HG03097 (cell line): ENCODE results near the gene CCDC197.

Experiments used
- ATAC-seq: cut with Tn5 transposase; IDR thresholded peaks from one replicate; pipeline ENCODE4 v1.9.1; 2021; ENCODE audit not compliant: unreplicated experiment, low FRiP score

CCDC197 gene

GRCh38 chr14:93997082-93997481, at the start of gene CCDC197:
CCDC197 (plus strand) TSS chr14:93997301; CDS start chr14:93998132, 831 bp downstream.
- ATAC-seq: no peak

- no peak for ATAC-seq
Measured at GRCh38 chr14:93949511-93950075, 47.5 kb upstream of the CCDC197 start.

DNA sequence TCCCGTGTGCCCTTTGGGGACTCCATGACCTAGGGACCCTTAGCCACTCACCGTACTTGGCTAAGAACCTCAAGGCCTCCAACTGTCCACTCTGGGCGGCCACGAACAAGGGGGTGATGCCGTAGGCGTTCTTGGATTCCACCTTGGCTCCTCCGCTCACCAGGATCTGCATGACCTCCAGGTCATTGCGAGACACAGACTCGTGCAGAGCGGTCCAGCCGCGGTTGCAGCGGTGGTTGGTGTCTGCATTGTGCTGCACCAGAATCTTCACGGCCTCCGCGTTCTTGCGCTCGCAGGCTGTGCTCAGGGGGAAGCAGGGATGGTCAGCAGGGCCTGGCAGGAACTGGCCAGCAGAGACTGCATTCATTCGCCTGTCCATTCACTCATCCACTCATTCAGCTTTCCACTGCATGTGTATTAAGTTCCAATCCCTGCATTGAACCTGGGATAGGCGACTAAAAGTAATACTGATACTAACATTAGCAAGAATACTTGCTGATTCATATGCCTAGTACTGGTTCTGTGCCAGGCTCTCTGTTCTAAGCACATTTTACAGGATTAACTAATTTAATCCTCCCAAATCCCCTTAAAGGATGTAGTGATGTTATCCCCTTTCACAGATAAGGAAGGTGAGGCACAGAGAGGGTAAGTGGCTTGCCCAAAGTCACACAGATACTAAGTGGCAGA, 46.0 kb upstream of the CCDC197 start:
- ATAC-seq: no peak

DNA sequence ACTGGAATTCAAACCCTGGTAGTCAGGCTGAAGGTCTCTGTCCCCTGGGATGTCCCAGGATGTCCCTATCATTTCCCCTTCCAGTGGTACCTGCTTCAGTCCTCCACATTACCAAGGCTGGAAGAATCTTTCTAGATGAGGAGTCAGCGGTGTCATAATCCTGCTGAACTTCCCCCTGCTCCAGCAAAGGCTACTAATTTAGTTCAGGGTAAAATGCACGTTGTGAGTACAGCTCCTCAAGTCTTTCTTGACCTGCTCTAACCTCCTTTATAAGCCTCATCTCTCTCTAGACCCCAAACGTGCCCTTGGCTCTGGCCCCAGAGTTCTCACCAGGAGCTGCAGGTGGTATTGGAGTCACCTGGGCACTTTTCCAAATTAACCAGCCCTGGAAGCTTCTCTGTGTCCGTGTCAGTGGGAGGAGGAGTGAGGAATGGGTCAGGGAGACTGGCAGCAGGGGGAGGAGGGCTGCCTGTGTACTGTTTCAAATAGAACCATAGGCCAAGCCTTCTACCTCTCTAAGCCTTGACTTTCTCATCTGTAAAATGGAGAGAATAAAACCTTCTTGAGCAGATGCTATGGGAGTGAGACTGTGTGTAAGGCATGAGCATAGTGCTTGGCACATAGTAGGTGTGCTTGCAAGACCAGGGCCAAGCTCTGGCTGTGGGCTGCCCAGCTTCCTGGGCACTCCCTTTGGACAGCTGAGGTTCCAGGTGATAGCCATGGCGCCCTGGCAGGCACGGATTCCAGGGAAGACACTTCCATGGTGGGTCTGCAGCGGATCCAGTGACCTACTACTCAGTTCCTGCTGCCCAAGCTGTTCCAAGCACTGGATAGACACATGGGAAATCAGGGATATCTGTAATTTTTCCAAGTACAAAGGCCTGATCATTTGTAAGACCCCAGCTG, 45.2 kb upstream of the CCDC197 start:
- no peak for ATAC-seq

DNA sequence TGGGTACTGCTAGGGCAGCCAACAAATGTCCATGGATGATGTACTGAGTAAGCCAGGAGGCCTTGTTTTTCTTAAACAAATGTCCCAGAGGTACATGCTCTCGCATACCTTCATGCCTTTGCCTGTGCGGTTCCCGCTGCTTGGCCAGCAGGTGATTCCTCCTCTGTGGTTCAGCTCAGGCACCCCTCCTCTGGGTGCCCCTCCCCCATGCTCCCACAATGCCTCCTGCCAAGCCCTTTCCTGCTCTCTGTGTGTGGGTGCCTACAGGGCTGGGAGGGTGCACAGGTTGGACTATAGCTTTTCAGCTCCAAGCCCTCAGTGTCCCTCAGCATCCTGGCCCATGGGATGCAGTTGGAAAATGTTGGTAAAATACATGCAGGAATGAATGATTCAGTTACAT, 44.3 kb upstream of the CCDC197 start:
- ATAC-seq: no peak

DNA sequence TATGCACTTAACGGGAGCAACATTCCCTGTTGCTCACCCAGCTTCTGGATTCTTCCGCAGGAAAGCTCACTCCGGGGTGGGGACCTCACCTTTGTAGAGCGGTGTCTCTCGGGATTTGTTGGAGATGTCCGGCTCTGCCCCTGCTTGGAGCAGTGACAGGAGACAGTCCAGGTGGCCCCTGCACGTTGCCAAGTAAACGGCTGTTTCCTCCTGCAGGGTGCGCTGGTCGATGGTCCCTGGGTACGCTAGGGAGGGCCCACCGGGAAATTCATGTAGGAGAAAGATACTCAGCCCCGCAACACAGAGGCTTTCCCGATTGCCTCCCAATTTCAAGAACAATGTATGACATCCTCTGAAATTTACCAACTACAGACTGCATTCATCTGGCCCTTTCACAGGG, 43.8 kb upstream of the CCDC197 start:
- ATAC-seq: no peak

DNA sequence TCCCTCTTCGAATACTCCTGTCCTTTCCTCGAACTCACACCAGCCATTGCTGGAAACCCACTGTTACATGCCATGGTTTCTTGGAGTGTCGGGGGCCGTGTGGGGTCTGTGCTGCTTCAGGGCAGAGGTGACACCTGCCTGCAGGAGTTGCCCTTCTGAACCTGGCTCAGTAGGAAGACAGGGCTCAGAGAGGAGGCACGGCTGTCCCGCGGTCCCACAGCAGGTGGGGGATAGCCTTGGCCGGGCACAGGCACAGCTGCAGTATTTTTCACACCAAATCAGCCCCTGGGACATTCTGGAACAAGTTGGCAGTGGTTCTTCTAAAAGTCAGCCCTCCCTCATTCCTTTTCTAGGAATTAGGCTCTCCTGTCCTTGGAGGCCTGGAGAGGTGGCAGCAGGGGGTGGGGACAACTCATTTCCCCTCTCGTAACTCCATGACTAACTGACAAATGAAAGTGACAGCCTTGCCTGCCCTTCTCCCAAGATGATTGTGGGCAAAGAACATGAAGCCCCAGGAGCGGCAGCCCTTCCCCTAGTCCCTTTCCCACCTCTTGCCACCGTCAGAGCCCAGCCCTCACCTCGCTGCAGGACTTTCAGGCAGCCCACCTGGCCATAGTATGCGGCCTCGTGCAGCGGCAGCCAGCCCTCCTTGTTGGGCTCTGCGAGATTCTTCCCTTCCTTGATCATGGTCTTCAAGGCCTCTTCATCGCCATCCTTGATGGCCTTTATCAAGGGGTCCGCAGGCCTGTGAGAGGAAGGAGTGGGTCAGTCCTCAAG, 43.2 kb upstream of the CCDC197 start:
- no peak for ATAC-seq

- no peak for ATAC-seq
Measured at GRCh38 chr14:93954516-93954830, 42.6 kb upstream of the CCDC197 start.

DNA sequence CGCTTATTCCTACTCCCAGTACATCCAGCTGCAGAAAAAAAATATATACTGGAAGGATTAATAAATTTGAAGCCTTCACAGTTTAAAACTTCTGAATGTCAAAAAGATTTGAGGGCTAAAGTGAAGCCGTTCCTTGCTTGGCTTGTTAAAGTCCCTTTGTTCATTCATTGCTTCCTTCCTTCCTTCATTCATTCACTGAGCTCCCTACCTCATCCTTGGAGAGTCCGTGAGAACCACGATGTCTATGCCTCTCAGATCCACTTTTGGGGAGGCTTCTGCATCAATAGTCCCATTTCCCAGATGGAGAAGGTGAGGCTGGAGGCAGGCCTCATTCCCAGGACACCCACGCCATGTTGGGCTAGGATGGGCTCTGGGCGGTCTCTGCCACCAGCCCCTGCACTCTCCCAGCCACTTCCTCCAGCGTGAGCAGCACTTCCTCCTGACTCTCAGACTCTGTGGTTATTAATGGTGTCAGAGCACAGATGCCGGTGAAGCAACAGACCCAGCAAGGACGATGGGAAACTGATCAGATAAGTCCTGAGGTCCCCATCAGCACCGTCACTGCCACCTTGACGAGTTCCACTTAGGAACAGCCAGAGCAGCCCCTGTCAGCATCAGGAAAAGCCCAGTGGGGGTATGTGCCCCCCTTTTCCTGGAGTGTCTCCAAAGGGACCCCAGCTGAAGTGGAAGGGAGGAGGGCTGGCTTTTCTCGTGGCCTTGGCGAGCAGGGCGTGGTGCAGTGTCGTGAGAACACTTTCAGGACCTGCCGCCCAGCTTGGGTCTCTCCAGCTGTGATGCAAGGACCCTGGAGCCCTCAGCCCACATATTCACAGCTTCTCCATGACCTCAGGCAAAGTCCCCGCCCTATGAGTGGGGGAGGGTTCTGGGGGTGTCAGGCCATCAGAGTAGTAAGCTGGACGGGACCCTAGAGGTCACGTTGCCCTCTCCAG, 41.9 kb upstream of the CCDC197 start:
- peak; percentile 29 for ATAC-seq

DNA sequence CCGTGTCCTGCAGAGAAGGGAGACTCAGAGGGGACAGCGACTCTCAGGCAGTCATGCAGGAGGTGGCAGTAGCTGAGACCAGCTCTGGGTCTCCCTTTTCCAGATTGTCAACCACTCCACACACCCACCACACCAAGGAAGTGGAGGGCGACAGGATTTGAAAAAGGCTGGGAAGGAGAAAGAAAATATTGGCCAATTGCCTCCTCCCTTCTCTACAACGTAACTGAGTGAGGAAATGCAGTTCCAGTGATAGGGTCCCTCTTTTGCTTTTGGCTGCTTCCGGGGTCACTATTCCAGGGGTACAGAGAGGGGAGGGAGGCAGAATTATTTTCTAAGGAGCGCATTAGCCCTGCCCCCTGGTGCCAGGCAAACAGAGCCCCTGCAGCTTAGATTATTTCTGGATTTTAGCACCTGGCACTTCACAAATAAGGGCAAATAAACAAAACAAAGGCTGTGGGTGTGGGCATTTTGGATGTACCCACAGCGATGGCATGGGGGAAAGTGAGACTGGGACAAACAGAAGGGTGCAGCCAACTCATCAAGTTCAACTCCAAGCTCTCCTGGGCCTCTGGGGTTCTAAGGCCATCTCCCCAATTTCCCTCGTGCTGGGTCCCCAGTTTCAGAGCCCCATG, 41.1 kb upstream of the CCDC197 start:
- ATAC-seq: no peak

DNA sequence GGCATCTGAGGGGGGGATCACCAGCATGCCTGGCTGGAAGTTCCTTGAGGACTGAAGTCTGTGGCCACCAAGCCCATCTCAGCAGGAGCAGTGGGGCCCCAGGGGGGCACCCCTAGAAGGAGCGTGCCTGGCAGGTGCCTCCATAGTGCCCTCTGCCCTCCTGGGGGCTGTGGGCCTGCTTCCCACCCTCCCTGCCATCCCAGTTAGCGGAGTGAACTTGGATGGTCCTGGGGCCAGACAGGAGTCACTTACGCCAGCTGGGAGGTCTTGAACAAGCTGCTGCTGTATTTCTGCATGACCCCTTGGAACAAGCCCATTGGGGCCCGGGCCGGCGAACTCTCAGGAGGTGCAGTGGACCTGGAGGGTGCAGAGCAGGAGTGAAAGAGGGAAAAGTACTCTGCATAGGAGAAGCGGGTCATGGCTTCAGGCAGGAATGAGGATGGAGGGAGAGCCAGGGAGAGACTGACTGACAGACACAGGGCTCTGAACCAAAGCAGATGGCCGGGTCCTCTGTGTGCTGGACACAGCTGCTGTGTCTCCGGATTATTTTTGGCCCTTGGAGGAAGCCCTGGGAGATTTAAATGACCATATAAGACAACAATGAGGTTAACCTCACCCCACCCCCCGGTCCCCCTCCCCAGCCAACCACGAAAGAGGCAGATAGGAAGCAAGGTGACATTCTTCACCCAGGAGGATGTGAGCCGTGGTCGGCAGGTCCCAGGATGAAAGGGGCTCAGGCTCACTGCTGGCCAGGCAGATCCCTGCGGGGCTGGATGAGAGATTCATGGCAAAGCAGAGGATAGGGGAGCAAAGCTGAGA, 40.4 kb upstream of the CCDC197 start:
- ATAC-seq: no peak

DNA sequence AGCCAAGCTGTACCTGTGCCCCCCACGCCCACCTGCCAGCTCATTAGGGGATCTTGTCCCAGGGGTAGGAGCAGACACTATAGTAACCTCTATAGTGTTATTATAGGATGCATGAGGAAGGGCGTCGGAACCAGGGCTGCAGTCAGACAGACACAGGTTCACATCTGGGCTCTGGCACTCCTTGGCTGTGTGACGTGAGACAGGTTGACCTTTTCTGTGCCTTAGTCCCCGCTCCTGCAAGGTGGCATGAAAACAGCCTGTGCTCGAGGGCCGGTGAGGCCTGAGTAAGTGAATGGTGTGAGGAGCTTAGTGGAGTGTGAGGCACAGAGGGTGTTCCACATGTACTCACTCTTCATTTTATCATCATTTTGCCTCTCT, 39.8 kb upstream of the CCDC197 start:
- ATAC-seq: no peak

DNA sequence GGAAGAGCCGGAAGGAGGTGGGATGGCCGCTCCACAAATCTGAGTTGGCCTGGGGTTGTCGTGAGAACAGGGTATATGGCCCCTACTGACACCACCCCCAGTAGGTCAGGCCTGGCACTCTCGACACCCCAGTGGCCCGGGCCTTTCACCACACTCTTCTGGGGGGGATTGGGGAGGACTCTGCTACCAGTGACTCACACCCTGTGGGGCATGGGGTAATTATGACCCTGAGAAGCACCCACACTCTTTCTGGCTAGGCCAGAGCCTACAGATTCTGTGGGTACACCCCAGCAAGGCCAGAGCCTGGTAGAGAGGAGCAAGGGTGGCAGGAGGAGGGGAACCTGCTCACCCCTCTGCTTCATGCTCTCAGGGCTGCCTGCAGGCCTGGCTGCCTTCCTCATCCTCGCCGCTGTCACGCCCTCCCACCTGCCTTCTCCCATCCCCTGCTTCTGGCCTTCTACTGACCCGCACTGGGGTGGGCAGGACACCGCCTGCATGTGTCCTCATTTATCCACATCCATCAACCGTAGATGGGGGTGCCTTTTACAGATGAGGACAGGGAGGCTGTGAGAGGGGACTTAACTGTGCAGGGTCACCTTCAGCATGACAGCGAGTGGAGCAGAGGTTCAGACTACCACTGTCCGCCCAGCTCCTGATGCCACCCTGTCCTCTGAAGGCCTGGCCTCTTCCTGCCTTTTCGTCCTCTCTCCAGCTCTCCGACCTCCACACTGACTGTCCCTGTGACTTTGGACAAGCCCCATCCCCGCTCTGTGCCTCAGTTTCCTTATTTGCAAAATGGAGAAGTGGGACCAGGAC, 39.1 kb upstream of the CCDC197 start:
- ATAC-seq: no peak

DNA sequence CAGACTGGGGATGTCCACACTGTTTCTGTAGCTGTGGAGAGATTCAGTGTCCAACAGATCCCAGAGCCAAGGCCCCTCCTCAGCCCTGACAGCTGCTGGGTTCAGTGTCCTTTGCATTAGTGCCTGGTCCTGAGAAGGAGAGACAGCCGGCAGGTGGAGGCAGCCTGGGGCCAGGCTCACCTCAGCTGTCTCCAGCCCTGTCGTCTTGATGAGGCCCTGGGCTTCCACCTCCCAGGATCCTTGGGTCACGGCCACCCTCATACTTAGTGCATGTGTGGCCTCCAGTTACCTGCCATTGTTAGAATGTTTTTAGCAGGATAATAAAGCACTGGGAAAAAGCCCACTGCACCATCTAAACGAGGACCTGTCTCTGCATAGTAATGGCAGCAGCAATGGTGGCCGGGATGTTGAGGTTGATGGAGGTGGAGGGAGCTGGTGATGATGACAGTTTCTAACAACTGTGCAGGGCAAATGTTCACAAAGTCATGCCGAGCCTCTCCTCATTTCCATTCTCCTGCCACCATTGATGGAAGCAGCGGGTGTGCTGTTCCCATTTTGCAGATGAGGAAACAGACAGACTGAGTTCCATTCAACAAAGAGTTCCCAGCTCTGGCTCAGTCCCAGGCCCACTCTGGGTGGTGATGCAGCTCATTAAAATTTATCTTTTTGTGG, 38.4 kb upstream of the CCDC197 start:
- ATAC-seq: no peak

DNA sequence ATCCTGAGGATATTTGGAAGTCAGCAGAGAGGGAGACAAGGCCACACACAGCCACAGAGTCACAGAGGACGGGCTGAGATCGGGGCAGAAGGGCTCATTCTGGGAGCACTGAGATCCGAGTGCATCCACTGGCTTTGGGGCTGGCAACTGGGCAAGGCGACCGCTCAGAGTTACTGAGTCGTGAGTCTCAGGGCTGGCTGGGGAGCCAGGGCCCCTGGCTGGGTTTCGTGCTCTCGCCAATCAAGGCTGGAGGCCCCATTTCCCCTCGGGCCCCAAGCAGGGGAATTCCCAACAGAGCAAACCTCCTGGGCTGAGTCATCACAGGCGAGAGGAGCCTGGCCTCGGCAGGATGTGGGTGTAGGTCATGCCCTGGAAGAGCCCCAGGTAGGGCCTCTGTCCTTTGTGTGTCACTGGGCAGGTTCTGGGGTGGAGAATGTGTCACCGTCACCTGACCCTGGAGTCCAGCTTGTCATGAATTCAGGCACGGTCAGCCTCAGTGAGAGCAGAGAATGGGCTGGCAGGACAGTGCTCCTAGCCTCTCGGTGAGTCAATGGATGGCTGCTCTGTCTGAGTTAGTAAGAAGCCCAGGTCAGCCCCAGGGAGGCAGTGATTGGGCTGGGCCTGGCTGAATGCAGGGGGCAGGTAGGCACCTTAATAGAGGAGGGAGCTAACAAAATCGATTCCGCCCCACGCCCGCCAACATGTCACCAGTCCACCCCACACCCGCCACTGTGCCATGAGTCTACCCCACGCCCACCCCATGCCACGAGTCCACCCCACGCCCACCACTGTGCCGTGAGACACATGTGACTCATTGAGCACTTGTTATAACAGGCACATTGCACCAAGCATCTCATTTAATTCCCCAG, 37.6 kb upstream of the CCDC197 start:
- ATAC-seq: peak; percentile 71

GRCh38 chr14:93960108-93960475, 37.0 kb upstream of the CCDC197 start:
- ATAC-seq: no peak
